ENCODE measurements around the gene GNPAT.

Gene GNPAT

GRCh38 chr1:231313661-231314060 lies 72.6 kb downstream of the GNPAT start:
- no peak for DNase-seq (ENCODE audit: extremely low read depth in 1 of 2, low read depth in 1 of 2)

DNA sequence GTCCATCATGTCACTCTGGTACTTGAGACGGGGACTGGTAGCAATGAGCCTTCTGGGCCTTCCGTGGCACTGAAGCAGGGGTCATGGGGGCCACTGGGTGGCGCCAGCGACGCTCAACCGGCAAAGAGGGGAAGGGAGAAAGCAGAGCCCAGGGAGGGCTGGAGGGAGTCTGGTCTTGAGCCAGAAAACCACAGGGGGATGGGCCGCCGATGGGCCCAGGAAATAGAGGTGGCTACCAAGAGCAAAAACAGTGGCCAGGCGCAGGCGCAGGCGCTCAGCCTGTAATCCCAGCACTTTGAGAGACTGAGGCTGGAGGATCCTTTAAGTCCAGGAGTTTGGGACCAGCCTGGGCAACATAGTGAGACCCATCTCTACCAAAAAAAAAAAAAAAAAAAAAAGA lies 74.9 kb downstream of the GNPAT start:
- peak in 1 of 2 donors; percentile 23 for DNase-seq (ENCODE audit: extremely low read depth in 1 of 2, low read depth in 1 of 2)

GRCh38 chr1:231317306-231318014 lies 76.4 kb downstream of the GNPAT start:
- no peak for DNase-seq (ENCODE audit: extremely low read depth in 1 of 2, low read depth in 1 of 2)

DNA sequence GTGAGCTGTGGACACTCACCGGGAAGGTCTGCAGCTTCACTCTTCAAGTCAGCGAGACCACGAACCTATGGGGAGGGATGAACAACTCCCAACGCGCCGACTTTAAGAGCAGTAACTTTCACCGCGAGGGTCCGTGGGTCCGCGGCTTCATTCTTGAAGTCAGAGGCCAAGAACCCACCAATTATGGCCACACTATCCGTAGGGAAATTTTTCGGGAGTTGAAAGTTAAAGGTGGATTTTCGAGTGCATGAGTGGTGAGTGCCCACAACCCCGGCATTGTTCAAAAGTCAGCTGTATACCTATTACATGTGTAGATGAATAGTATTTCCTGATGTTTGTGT lies 77.0 kb downstream of the GNPAT start:
- no peak for DNase-seq (ENCODE audit: extremely low read depth in 1 of 2, low read depth in 1 of 2)

DNA sequence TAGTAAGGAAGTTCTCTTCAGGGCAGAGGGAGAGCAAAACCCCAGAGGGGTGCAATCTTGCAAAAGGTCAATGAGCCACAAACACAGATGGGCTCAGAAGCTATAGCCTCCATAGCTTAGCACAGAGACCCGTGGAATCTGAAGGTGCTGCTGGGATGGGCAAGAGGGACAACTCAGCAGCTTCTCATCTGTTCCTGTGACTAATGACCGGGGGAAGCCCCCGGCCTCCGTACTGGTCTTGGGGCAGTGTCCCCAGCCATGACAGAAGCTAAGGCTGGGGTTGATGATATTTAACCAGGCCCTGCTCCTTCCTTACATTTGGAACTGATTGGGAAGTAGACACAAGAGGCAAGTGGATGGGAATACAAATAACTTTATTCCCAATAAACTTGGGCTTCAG lies 77.6 kb downstream of the GNPAT start:
- DNase-seq (ENCODE audit: extremely low read depth in 1 of 2, low read depth in 1 of 2) = no peak

GRCh38 chr1:231319080-231319479 lies 78.1 kb downstream of the GNPAT start:
- no peak for DNase-seq (ENCODE audit: extremely low read depth in 1 of 2, low read depth in 1 of 2)

DNA sequence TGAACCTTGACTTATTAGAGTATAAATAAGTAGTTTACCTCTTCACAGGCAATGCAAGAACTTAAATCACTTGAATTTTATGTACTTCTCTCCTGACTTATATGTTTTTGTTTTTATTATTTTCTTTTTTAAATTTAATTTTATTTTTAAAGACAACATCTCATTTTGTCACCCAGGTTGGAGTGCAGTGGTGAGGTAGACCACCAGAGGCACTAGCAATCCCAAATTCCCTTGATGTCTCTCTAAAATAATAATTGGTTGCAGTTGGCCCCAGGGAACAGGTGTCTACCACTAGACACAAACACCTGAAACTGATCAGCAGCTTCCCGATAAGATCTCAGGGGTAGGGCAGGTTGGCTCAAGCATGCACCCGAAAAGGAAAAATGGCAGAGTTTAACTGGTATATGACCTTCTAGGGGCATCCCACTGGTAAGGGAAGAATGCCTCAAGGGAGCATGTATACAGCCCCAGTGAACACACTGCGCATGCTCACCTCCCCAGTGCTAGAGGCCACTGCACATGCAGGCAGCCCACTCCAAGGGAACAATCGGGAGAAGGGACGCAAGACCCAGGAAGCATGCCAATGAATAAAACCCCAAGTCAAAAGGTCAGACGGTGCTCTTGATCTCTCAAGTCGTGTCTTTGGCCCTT lies 82.0 kb downstream of the GNPAT start:
- no peak for DNase-seq (ENCODE audit: extremely low read depth in 1 of 2, low read depth in 1 of 2)

DNA sequence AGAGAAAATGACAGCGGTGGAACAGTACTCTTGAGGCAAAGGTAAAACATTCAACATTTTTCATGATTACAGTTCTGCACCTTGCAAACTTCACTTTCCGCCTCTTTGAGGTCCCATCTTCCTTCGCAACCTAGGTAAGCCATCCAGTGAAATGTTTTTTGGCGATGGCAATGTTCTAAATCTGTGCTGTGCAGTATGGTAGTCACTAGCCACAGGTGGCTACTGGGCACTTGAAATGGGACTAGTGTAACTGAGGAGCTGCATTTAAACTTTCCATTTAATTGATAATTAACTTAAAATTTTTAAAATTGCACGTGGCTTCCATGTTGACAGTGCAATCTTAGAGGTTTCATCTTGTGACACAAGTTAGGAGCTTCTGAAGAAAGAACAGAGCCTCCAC lies 83.6 kb downstream of the GNPAT start:
- no peak for DNase-seq (ENCODE audit: extremely low read depth in 1 of 2, low read depth in 1 of 2)

DNA sequence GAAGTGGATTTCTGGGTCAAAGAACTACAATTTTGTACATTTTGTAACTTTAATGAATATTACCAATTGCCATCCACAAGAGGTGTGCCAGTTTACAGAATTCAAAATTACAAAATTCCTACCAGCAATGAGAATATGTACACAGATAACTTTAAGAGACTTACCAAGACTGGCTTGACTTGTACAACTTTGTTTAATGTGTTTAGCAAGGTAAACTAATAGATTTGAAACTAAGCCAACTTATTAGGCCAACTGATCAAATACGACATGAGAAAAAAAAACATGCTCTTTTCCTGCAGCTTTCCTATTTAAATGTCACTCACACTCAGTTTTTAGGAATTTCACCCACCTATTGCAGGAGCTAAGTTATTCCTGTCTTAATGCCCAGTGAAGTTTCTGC lies 85.2 kb downstream of the GNPAT start:
- DNase-seq (ENCODE audit: extremely low read depth in 1 of 2, low read depth in 1 of 2) = no peak

Measured in stimulated activated CD8-positive, alpha-beta memory T cell treated with anti-CD3 and anti-CD28 coated beads, Interleukin-7, amount 100 ng/mL, for 48 hours (primary cell).